ENCODE results near the gene TMEM131L. TPM values are rescaled to one million over a fixed set of nuclear protein-coding genes. Genes with fewer than 3 reads are reported as not detected.

TMEM131L gene
- total RNA-seq, 1 experiment from 2014 or later, result 14.6 TPM

DNA sequence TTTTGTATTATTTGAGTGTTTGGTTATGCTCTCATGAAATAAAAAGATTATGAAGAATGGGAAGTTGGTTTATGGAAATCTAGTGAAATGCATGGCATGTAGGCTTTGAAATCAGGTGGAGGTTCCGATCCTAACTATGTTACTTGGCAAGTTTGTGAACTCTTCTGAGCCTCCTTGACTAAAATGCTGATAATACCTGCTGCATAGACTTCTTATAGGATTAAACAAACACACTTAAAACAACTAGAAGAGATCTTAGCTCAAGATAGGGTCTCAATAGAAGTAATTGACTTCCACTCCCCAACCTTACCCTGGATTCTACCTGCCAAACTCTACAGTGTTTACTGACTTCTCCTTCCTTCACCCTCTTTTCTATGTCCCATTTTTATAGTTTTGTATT, 195.7 kb downstream of the TMEM131L start:
- Mint-ChIP-seq H3K36me3 (ENCODE audit: insufficient read depth in 1 of 3, low read depth in 3 of 3) (peaks cover 9 to 12% (median 10%) of the 10 kb centered on the region in 3 experiments), H3K4me3 (no peak overlapping the region), H3K27me3 (ENCODE audit: low read depth) (peaks cover 8% of the 10 kb centered on the region), H3K9me3 (peaks cover 21 to 23% of the 10 kb centered on the region in 2 experiments), H3K27ac (no peak overlapping the region), H3K4me1 (no peaks in the 10 kb centered on the region)
- Histone ChIP-seq H4K8ac (replicated peaks; ENCODE audit: insufficient read length, low read depth, low read length) (no peak overlapping the region), H3K23ac (ENCODE audit: insufficient read length, low read depth, low read length) (no peak overlapping the region), H4K91ac (ENCODE audit: insufficient read length, low read depth, low read length) (no peak overlapping the region), H3K56ac (ENCODE audit: insufficient read length, low read depth, low read length) (no peak overlapping the region), H3K23me2 (ENCODE audit: insufficient read length, low read depth, low read length, poor library complexity, severe bottlenecking) (no peaks in the 10 kb centered on the region), H4K20me1 (ENCODE audit: control insufficient read depth, insufficient read depth, insufficient read length) (no peaks in the 10 kb centered on the region), H3K9ac (ENCODE audit: extremely low read depth, insufficient read length, low read length) (no peak overlapping the region), H3K79me1 (ENCODE audit: insufficient read depth, low read depth, low read length, poor library complexity, severe bottlenecking) (no peaks in the 10 kb centered on the region), H2BK120ac (ENCODE audit: low read depth, low read length, poor library complexity, severe bottlenecking) (no peak overlapping the region), H3K27ac (ENCODE audit: insufficient read length, low read depth, low read length) (no peak overlapping the region), H3K4me1 (ENCODE audit: insufficient read depth, low read length) (no peaks in the 10 kb centered on the region), H2BK5ac (ENCODE audit: insufficient read length, low read length) (no peak overlapping the region), H3K79me2 (ENCODE audit: insufficient read depth, low read length) (no peaks in the 10 kb centered on the region), H3K4ac (ENCODE audit: low read depth, low read length) (no peak overlapping the region), H2BK15ac (ENCODE audit: low read depth, low read length) (no peak overlapping the region), H3K9me3 (ENCODE audit: control insufficient read depth, low read depth, low read length) (no peaks in the 10 kb centered on the region), H3K18ac (ENCODE audit: insufficient read length, low read depth, low read length) (no peak overlapping the region), H2AK5ac (ENCODE audit: insufficient read length, low read length) (no peak overlapping the region), H2AFZ (ENCODE audit: low read length) (no peak overlapping the region), H2BK12ac (ENCODE audit: insufficient read length, low read depth, low read length) (no peak overlapping the region), H3T11ph (ENCODE audit: low read length) (no peak overlapping the region), H3K27me3 (ENCODE audit: insufficient read depth, low read length) (no peaks in the 10 kb centered on the region), H4K5ac (ENCODE audit: insufficient read length, low read depth, low read length) (no peak overlapping the region), H3K4me2 (ENCODE audit: insufficient read depth, insufficient read length, low read length) (no peak overlapping the region), H2BK20ac (ENCODE audit: low read depth, low read length, poor library complexity, severe bottlenecking) (no peak overlapping the region), H3K14ac (ENCODE audit: insufficient read depth, low read length) (no peak overlapping the region)
- no CpG with 5 or more reads among the region's 1 CpG for WGBS (ENCODE audit: extremely low coverage, insufficient read length, low lambda C conversion rate)
- no peak for DNase-seq
- no peak for TF ChIP-seq CTCF (conservative IDR thresholded peaks at IDR 0.05)

Measured in H9 (cell line).